ENCODE measurements around the gene NARS2. TPM values are rescaled to one million over a fixed set of nuclear protein-coding genes. Genes with fewer than 3 reads are reported as not detected.
A peak's percentile ranks its signal among the peaks of the same experiment; 100 is the strongest.

The NARS2 gene
- total RNA-seq, 1 donor from 2014 or later, result 15.6 TPM

DNA sequence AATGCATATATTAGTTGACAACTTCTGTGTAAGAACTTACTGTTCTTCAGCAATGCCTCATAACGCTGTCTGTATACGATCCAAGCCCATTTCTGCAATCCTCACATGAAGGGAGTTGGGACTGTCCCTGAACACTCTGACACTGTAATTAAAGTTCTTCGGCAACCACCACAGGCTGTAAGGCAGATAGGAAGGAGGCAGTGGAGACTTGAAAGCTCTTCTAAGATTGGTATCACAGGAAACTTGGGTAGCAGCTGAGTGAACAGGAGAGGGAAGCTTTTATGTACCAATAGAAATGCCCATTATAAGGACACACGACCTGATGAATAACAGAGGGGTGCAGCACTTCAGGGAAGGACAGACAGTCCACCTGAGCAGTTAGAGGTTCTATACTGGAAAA lies 145.0 kb downstream of the NARS2 start:
- Histone ChIP-seq H3K36me3 (no peaks in the 10 kb centered on the region), H3K4me1 (peaks cover 14% of the 10 kb centered on the region), H3K9me3 (no peaks in the 10 kb centered on the region), H3K27me3 (ENCODE audit: low read depth) (no peaks in the 10 kb centered on the region), H3K27ac (no peak overlapping the region), H3K4me3 (no peak overlapping the region)
- ATAC-seq (no peak), DNase-seq (no peak)
- intact Hi-C loops (cut with DNase I), result no loop called here
- TF ChIP-seq CTCF (IDR thresholded peaks at IDR 0.05), result no peak

DNA sequence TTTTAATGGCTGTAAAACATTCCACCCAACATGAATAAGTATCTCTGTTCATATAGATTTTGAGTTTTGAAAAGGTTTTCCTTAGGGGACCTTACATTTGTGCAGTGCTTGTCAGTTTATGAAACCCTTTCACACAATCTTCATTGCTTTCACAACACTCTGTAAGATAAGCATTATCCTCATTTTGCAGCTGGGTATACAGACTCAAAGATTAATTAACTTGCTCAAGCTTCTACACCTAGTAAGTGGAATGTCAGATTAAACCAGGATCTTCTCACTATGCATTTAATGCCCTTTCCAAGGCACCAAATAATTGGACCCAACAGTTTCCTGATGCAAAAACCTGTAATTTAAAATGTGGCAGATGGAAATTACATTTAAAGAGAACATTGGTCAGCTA lies 145.5 kb downstream of the NARS2 start:
- Histone ChIP-seq H3K36me3 (no peaks in the 10 kb centered on the region), H3K4me1 (peaks cover 16% of the 10 kb centered on the region), H3K4me3 (no peak overlapping the region), H3K27me3 (ENCODE audit: low read depth) (no peaks in the 10 kb centered on the region), H3K9me3 (no peaks in the 10 kb centered on the region), H3K27ac (no peak overlapping the region)
- no peak for ATAC-seq
- DNase-seq, result no peak
- intact Hi-C loops (cut with DNase I), result no loop called here
- no peak for TF ChIP-seq CTCF (IDR thresholded peaks at IDR 0.05)

- intact Hi-C loops (cut with DNase I), result no loop called here
- no peak overlapping the region for H3K4me3 ChIP-seq
- no peak for TF ChIP-seq CTCF (IDR thresholded peaks at IDR 0.05)
- no peak for DNase-seq
- H3K9me3 ChIP-seq, result no peaks in the 10 kb centered on the region
- no peaks in the 10 kb centered on the region for H3K36me3 ChIP-seq
- peaks cover 16% of the 10 kb centered on the region for H3K4me1 ChIP-seq
- no peaks in the 10 kb centered on the region for H3K27me3 ChIP-seq (ENCODE audit: low read depth)
- no peak for ATAC-seq
- H3K27ac ChIP-seq, result no peak overlapping the region
Observed at GRCh38 chr11:78428773-78429172, 145.9 kb downstream of the NARS2 start.

GRCh38 chr11:78428266-78428636 lies 146.4 kb downstream of the NARS2 start:
- H3K27me3 ChIP-seq (ENCODE audit: low read depth), result no peaks in the 10 kb centered on the region
- ATAC-seq, result no peak
- no peaks in the 10 kb centered on the region for H3K9me3 ChIP-seq
- peaks cover 16% of the 10 kb centered on the region for H3K4me1 ChIP-seq
- intact Hi-C loops (cut with DNase I), result no loop called here
- H3K36me3 ChIP-seq, result no peaks in the 10 kb centered on the region
- no peak for DNase-seq
- no peak overlapping the region for H3K4me3 ChIP-seq
- TF ChIP-seq CTCF (IDR thresholded peaks at IDR 0.05), result no peak
- no peak overlapping the region for H3K27ac ChIP-seq

GRCh38 chr11:78427615-78428265 lies 146.9 kb downstream of the NARS2 start:
- ATAC-seq (no peak), DNase-seq (no peak)
- H3K27ac ChIP-seq, result peak overlapping the region; percentile 42
- H3K4me3 ChIP-seq, result peak overlapping the region; percentile 4
- no peak for TF ChIP-seq CTCF (IDR thresholded peaks at IDR 0.05)
- peaks cover 16% of the 10 kb centered on the region for H3K4me1 ChIP-seq
- no peaks in the 10 kb centered on the region for H3K36me3 ChIP-seq
- H3K27me3 ChIP-seq (ENCODE audit: low read depth), result no peaks in the 10 kb centered on the region
- intact Hi-C loops (cut with DNase I), result no loop called here
- H3K9me3 ChIP-seq, result no peaks in the 10 kb centered on the region
